NT2/D1 (cell line): ENCODE measurements around the gene POMC.
"Not testable (repeated sequence)": the region's sequence is repeated elsewhere in the genome, so short reads cannot be mapped to it uniquely, and the experiment has no call there.

Source experiments
- DNase-seq: peaks from one replicate; pipeline ENCODE4 v3.0.0-alpha.2; 2011; ENCODE audit warnings: low read depth, low spot score
- H3K27me3 ChIP-seq: 2 replicates; pipeline ENCODE4 v1.6.0; 2011; ENCODE audit warnings: mild to moderate bottlenecking; ENCODE audit not compliant: insufficient read length, insufficient read depth
- H3K36me3 ChIP-seq: 2 replicates; pipeline ENCODE4 v1.6.1; 2011; ENCODE audit warnings: mild to moderate bottlenecking, low read length, mixed read lengths; ENCODE audit not compliant: insufficient read depth, insufficient read length
- H3K4me1 ChIP-seq: 2 replicates; pipeline ENCODE4 v1.5.1; 2011; ENCODE audit not compliant: insufficient read depth, insufficient read length
- H3K4me3 ChIP-seq: 2 replicates; pipeline ENCODE4 v1.5.1; 2011; ENCODE audit warnings: low read depth; ENCODE audit not compliant: insufficient read length
- H3K9ac ChIP-seq: 2 replicates; pipeline ENCODE4 v1.6.0; 2011; ENCODE audit warnings: low read depth; ENCODE audit not compliant: insufficient read length
- H3K9me3 ChIP-seq: 2 replicates; pipeline ENCODE4 v1.5.1; 2011; ENCODE audit warnings: mild to moderate bottlenecking, low read length; ENCODE audit not compliant: insufficient read depth
- SUZ12 ChIP-seq: IDR thresholded peaks from 2 replicates; pipeline ENCODE4 v1.6.1; 2011; ENCODE audit not compliant: insufficient read length, insufficient read depth; ENCODE audit errors: extremely low read depth
- YY1 ChIP-seq: IDR thresholded peaks from 2 replicates; pipeline ENCODE4 v1.6.1; 2011; ENCODE audit not compliant: insufficient read length, insufficient read depth
- ZNF274 ChIP-seq: IDR thresholded peaks from 2 replicates; pipeline ENCODE4 v1.6.1; 2011; ENCODE audit warnings: mild to moderate bottlenecking, low read depth, low read length

The POMC gene

GRCh38 chr2:25161055-25161781, 7.2 kb downstream of the POMC start:
- TF ChIP-seq SUZ12 (no peak), YY1 (no peak), ZNF274 (no peak)
- H3K36me3 ChIP-seq: no peaks in the 10 kb centered on the region
- H3K4me3 ChIP-seq: no peak overlapping the region
- no peak for DNase-seq
- H3K4me1 ChIP-seq: peaks cover 4% of the 10 kb centered on the region
- no peaks in the 10 kb centered on the region for H3K9me3 ChIP-seq
- H3K9ac ChIP-seq: no peak overlapping the region
- H3K27me3 ChIP-seq: peaks cover 11% of the 10 kb centered on the region

GRCh38 chr2:25160376-25160775, 8.0 kb downstream of the POMC start:
- H3K27me3 ChIP-seq: peaks cover 7% of the 10 kb centered on the region
- TF ChIP-seq ZNF274 (no peak), SUZ12 (no peak), YY1 (no peak)
- no peak for DNase-seq
- no peak overlapping the region for H3K9ac ChIP-seq
- peaks cover 4% of the 10 kb centered on the region for H3K4me1 ChIP-seq
- H3K4me3 ChIP-seq: no peak overlapping the region
- no peaks in the 10 kb centered on the region for H3K9me3 ChIP-seq
- H3K36me3 ChIP-seq: no peaks in the 10 kb centered on the region

- Histone ChIP-seq H3K4me3 (no peak overlapping the region), H3K36me3 (no peaks in the 10 kb centered on the region), H3K27me3 (peaks cover 6% of the 10 kb centered on the region), H3K9me3 (no peaks in the 10 kb centered on the region), H3K9ac (no peak overlapping the region), H3K4me1 (peaks cover 4% of the 10 kb centered on the region)
- peak; percentile 57 for DNase-seq
- TF ChIP-seq SUZ12 (no peak), ZNF274 (no peak), YY1 (no peak)
These were observed 8.4 kb downstream of the POMC start for GRCh38 chr2:25159949-25160348.

- H3K27me3 ChIP-seq: no peaks in the 10 kb centered on the region
- H3K36me3 ChIP-seq: peaks cover 3% of the 10 kb centered on the region
- DNase-seq: no peak
- no peaks in the 10 kb centered on the region for H3K9me3 ChIP-seq
- TF ChIP-seq ZNF274 (no peak), SUZ12 (no peak), YY1 (no peak)
- no peak overlapping the region for H3K9ac ChIP-seq
- H3K4me3 ChIP-seq: no peak overlapping the region
- peaks cover 4% of the 10 kb centered on the region for H3K4me1 ChIP-seq
These were observed 10.1 kb downstream of the POMC start for GRCh38 chr2:25158096-25158852.

GRCh38 chr2:25155401-25155800, 13.0 kb downstream of the POMC start:
- peaks cover 3% of the 10 kb centered on the region for H3K36me3 ChIP-seq
- no peak for TF ChIP-seq ZNF274
- no peak for TF ChIP-seq YY1
- no peak for TF ChIP-seq SUZ12
- H3K4me1 ChIP-seq: peaks cover 4% of the 10 kb centered on the region
- H3K9me3 ChIP-seq: no peaks in the 10 kb centered on the region
- H3K9ac ChIP-seq: no peak overlapping the region
- H3K27me3 ChIP-seq: no peaks in the 10 kb centered on the region
- no peak overlapping the region for H3K4me3 ChIP-seq
- no peak for DNase-seq

- H3K9me3 ChIP-seq: no peaks in the 10 kb centered on the region
- DNase-seq: no peak
- no peak overlapping the region for H3K4me3 ChIP-seq
- H3K27me3 ChIP-seq: no peaks in the 10 kb centered on the region
- no peak overlapping the region for H3K9ac ChIP-seq
- TF ChIP-seq ZNF274 (no peak), SUZ12 (no peak), YY1 (no peak)
- no peaks in the 10 kb centered on the region for H3K4me1 ChIP-seq
- H3K36me3 ChIP-seq: peaks cover 6% of the 10 kb centered on the region
These were observed 16.7 kb downstream of the POMC start for GRCh38 chr2:25151718-25152117.

GRCh38 chr2:25150993-25151392, 17.4 kb downstream of the POMC start:
- not testable (repeated sequence) for DNase-seq, H3K9ac ChIP-seq

GRCh38 chr2:25149646-25150045, 18.7 kb downstream of the POMC start:
- H3K9ac ChIP-seq: no peak overlapping the region
- no peak for DNase-seq
- H3K4me3 ChIP-seq: no peak overlapping the region
- no peaks in the 10 kb centered on the region for H3K27me3 ChIP-seq
- H3K36me3 ChIP-seq: peaks cover 20% of the 10 kb centered on the region
- no peaks in the 10 kb centered on the region for H3K9me3 ChIP-seq
- no peak for TF ChIP-seq SUZ12
- no peak for TF ChIP-seq ZNF274
- TF ChIP-seq YY1: no peak
- H3K4me1 ChIP-seq: no peaks in the 10 kb centered on the region

More at GRCh38 chr2:25150993-25151392, 17.4 kb downstream of the POMC start:
- H3K4me1 ChIP-seq, H3K36me3 ChIP-seq, H3K9me3 ChIP-seq, H3K4me3 ChIP-seq, H3K27me3 ChIP-seq: not testable (repeated sequence)
